ENCODE measurements around the gene XPO6.

- TF ChIP-seq CTCF (IDR thresholded peaks at IDR 0.05) (no peak), POLR2A (IDR thresholded peaks at IDR 0.05) (no peak)
Measured at GRCh38 chr16:28185696-28186095, 26.1 kb downstream of the XPO6 start.
